Kidney capillary endothelial cell (primary cell): ENCODE measurements around the gene CNTN4.
A peak's percentile ranks its signal among the peaks of the same experiment; 100 is the strongest.

ENCODE experiments used
- DNase-seq: peaks from one replicate; pipeline ENCODE4 v3.0.0-alpha.2; 2018; ENCODE audit warnings: low spot score

Gene CNTN4

GRCh38 chr3:2266606-2267005 is 167.9 kb downstream of the CNTN4 start:
- DNase-seq = no peak

GRCh38 chr3:2268779-2269178 is 170.1 kb downstream of the CNTN4 start:
- DNase-seq = no peak

- no peak for DNase-seq
These were observed 175.9 kb downstream of the CNTN4 start for GRCh38 chr3:2274526-2274925.

GRCh38 chr3:2283818-2284217 is 185.2 kb downstream of the CNTN4 start:
- DNase-seq = no peak

GRCh38 chr3:2300938-2301337 is 202.3 kb downstream of the CNTN4 start:
- no peak for DNase-seq

GRCh38 chr3:2301361-2301760 is 202.7 kb downstream of the CNTN4 start:
- DNase-seq = no peak

- peak; percentile 15 for DNase-seq
These were observed 204.9 kb downstream of the CNTN4 start for GRCh38 chr3:2303566-2303965.

GRCh38 chr3:2311022-2311421 is 212.4 kb downstream of the CNTN4 start:
- DNase-seq = no peak

GRCh38 chr3:2317521-2317920 is 218.9 kb downstream of the CNTN4 start:
- DNase-seq = no peak

GRCh38 chr3:2334921-2335320 is 236.3 kb downstream of the CNTN4 start:
- DNase-seq = no peak

GRCh38 chr3:2343031-2343682 is 244.5 kb downstream of the CNTN4 start:
- no peak for DNase-seq

GRCh38 chr3:2352134-2352762 is 253.6 kb downstream of the CNTN4 start:
- DNase-seq = no peak

GRCh38 chr3:2354702-2355101 is 256.0 kb downstream of the CNTN4 start:
- peak; percentile 83 for DNase-seq

- DNase-seq = no peak
These were observed 257.8 kb downstream of the CNTN4 start for GRCh38 chr3:2356298-2356950.

GRCh38 chr3:2360815-2361214 is 262.1 kb downstream of the CNTN4 start:
- DNase-seq = peak; percentile 35

- no peak for DNase-seq
These were observed 263.5 kb downstream of the CNTN4 start for GRCh38 chr3:2362122-2362521.

- DNase-seq = no peak
These were observed 265.2 kb downstream of the CNTN4 start for GRCh38 chr3:2363854-2364253.

GRCh38 chr3:2370317-2370716 is 271.7 kb downstream of the CNTN4 start:
- no peak for DNase-seq

GRCh38 chr3:2372306-2372705 is 273.6 kb downstream of the CNTN4 start:
- peak; percentile 19 for DNase-seq

GRCh38 chr3:2375376-2375775 is 276.7 kb downstream of the CNTN4 start:
- no peak for DNase-seq

- DNase-seq = no peak
These were observed 278.6 kb downstream of the CNTN4 start for GRCh38 chr3:2377281-2377680.

GRCh38 chr3:2390926-2391532 is 292.4 kb downstream of the CNTN4 start:
- no peak for DNase-seq

- DNase-seq = no peak
These were observed 293.2 kb downstream of the CNTN4 start for GRCh38 chr3:2391896-2392295.
